WI38 (cell line): ENCODE results near the gene PAMR1.

Experiments
- H3K4me3 ChIP-seq: 2 replicates; pipeline ENCODE4 v1.5.1; 2011; ENCODE audit warnings: low read depth, mild to moderate bottlenecking, control low read depth, low read length
- TF ChIP-seq, protein P1 (sequence below): IDR thresholded peaks from 2 replicates; pipeline ENCODE4 v1.5.1; 2012; ENCODE audit warnings: low read depth, mild to moderate bottlenecking, control low read depth, low read length

The PAMR1 gene

DNA sequence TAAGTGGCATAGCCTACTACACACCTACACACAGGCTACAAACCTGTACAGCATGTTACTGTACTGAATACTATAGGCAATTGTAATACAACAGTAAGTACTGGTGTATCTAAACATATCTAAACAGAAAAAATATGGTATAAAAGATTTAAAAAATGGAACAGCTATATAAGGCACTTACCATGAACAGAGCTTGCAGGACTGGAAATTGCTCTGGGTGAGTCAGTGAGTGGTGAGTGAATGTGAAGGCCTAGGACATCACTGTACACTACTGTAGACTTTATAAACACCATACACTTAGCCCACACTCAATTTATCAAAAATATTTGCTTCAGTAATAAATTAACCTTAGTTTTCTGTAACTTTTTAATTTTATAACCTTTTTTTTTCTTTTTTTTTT, 24.7 kb downstream of the PAMR1 start:
- no peak overlapping the region for H3K4me3 ChIP-seq
- TF ChIP-seq, protein P1, sequence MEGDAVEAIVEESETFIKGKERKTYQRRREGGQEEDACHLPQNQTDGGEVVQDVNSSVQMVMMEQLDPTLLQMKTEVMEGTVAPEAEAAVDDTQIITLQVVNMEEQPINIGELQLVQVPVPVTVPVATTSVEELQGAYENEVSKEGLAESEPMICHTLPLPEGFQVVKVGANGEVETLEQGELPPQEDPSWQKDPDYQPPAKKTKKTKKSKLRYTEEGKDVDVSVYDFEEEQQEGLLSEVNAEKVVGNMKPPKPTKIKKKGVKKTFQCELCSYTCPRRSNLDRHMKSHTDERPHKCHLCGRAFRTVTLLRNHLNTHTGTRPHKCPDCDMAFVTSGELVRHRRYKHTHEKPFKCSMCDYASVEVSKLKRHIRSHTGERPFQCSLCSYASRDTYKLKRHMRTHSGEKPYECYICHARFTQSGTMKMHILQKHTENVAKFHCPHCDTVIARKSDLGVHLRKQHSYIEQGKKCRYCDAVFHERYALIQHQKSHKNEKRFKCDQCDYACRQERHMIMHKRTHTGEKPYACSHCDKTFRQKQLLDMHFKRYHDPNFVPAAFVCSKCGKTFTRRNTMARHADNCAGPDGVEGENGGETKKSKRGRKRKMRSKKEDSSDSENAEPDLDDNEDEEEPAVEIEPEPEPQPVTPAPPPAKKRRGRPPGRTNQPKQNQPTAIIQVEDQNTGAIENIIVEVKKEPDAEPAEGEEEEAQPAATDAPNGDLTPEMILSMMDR, result no peak

DNA sequence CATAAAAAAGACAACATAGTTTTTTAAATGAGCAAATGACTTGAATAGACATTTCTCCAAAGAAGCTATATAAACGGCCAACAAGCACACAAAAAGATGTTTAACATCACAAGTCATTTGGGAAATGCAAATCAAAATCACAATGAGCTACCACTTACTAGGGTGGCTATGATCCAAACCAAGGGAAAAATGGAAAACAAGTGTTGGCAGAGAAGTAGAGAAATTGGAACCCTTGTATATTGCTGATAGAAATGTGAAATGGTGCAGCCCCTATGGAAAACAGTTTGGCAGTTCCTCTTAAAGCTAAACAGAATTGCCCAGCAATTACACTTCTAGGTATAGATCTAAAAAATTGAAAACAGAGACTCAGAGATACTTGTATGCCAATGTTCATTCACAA, 29.0 kb downstream of the PAMR1 start:
- H3K4me3 ChIP-seq, result no peak overlapping the region
- TF ChIP-seq, protein P1, result no peak

DNA sequence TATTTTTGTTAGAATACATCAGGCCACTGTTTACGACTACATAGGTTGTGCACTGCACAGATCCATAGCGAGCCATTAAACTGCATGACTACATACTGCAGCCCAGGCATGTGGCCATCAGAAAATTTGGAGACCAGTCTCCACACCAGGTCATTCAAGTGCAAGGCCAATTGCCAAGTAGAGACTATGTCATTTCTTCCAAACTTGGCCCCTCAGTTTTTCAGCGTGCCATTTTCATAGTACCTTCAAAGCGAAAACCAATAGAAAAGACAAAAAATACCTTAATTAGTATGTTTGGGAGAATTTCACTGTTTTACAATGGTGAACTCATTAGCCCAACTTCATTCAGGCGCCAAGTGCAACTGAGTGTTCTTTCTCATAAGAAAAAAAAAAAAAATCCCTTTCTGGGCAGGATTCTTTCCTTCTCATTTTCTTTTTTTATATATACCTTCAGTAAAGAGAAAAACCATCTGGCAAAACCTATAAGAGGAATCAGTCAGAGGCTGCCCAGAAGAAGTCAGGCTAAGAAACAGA, 30.4 kb downstream of the PAMR1 start:
- TF ChIP-seq, protein P1, result no peak
- H3K4me3 ChIP-seq, result no peak overlapping the region

DNA sequence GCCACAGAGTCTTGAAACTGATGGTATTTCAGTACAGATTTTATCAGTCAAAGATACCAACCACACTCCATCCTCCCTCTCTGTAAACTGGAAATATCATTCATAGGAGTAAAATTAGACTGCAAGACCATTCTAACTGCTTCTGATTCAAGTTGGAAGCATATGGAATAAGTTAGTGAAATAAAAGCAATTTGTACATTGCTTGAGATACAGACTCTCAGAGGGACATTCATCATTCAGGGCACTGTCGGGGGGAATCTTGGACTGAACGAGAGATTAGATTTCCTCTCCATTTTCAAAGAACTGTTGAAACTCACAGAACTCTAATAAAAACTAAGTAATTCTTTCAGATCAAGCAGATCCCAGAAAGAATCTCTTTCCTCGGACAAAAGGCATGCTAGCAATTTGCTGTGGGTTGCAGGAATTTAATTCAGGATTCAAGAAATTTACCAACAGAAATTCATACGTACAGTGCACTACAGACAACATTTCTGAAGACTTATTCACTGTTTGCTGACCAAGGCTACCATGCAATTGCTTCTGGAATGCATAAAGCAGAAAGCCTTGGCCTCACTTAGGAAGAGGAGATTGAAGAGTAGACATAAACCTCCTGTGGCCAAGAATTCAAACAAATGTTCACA, 34.1 kb downstream of the PAMR1 start:
- TF ChIP-seq, protein P1, result no peak
- H3K4me3 ChIP-seq, result peak overlapping the region; percentile 17; the same call in 1 of the 2 replicates

DNA sequence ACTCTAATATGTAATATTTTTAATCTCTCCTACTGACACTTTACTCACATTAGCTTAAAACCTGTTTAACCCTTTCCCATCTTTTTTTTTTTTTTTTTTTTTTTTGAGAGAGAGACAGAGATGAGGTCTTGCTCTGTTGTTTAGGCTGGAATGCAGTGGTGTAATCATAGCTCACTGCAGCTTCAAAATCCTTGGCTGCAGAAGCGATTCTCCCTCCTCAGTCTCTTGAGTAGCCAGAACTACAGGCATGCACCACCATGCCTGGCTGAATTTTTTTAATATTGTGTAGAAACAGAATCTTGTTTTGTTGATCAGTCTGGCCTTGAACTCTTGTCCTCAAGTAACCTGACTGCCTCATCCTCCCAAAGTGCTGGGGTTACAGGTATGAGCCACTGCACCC, 37.3 kb downstream of the PAMR1 start:
- TF ChIP-seq, protein P1, result no peak
- H3K4me3 ChIP-seq, result no peak overlapping the region

DNA sequence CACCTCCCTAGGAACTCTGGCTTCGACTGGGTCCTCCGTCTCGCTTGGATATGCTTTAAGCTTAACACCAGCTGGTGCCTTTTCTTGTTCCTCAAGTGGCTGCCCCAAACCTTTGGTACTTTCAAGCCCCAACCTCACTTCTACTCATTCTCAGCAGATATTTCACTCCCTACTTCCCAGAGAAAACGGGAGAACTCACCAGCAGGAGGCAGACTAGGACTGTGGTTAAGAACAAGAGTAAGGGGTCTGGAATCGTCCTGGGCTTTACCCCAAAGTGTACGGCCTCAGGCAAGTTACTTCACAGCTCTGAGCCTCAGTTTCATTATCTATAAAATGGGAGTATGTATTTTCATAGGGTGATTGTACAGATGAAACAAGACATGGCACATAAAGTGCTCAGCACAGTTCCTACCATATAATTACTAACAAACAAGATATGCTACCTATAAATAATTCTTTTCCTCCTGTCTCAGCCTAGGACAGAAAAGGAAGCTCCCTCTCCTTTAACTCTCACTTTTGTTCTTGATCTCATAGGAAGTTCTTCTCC, 37.8 kb downstream of the PAMR1 start:
- TF ChIP-seq, protein P1, result peak; percentile 58
- H3K4me3 ChIP-seq, result no peak overlapping the region

DNA sequence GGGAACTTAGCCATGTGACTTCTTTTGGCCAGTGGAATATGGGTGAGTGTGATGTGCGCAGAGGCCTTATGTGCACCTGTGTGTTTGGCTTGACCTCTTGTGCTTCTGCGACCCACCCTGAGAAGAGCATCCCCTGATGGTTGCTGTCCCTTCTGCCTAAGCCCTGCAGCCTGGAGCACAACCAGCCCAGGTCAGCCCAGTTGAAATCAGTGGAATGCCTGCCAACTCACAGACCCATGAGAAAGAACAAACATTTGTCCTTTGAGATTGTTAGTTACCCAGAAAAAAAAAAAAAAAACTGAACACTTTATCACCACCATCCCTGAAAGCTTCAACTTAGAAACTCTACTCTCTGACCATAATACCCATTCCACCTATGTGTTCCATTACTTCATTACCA, 38.5 kb downstream of the PAMR1 start:
- H3K4me3 ChIP-seq, result no peak overlapping the region
- TF ChIP-seq, protein P1, result no peak
